BLaER1 treated with 17β-estradiol and CSF1 and Interleukin-3, amounts not matched to agents 10 nM and 100 nM (cell line): ENCODE data around the gene STK32C.

Source experiments
- H3K27ac ChIP-seq, 11 experiments: shearing (Covaris generic); formaldehyde crosslinking; 2 replicates each; pipeline ENCODE4 v1.8.1; 2022
- H3K27me3 ChIP-seq, 11 experiments: shearing (Covaris generic); formaldehyde crosslinking; 2 replicates each; pipeline ENCODE4 v1.8.1; 2022
- H3K36me3 ChIP-seq, 11 experiments: shearing (Covaris generic); formaldehyde crosslinking; 2 replicates each; pipeline ENCODE4 v1.8.1; 2022
- H3K4me1 ChIP-seq, 10 experiments: shearing (Covaris generic); formaldehyde crosslinking; 2 replicates each; pipeline ENCODE4 v1.8.1; 2022
- H3K4me2 ChIP-seq, 11 experiments: shearing (Covaris generic); formaldehyde crosslinking; 2 replicates each; pipeline ENCODE4 v1.8.1; 2022
- H3K4me3 ChIP-seq, 10 experiments: shearing (Covaris generic); formaldehyde crosslinking; 2 replicates each; pipeline ENCODE4 v1.8.1; 2022
- H3K9ac ChIP-seq, 11 experiments: shearing (Covaris generic); formaldehyde crosslinking; 2 replicates each; pipeline ENCODE4 v1.8.1; 2022
- H3K9me3 ChIP-seq, 11 experiments: shearing (Covaris generic); formaldehyde crosslinking; replicated peaks in 1 of 11; 2 replicates each; pipeline ENCODE4 v1.8.1; 2022
- H4K20me1 ChIP-seq, 11 experiments: shearing (Covaris generic); formaldehyde crosslinking; 2 replicates each; pipeline ENCODE4 v1.8.1; 2022
- Cebpa-rat ChIP-seq, 11 experiments: shearing (Covaris generic); IDR thresholded peaks; 2 replicates each; pipeline ENCODE4 v1.8.1; 2022

Gene STK32C

GRCh38 chr10:132175408-132175807 is 132.3 kb downstream of the STK32C start:
- Histone ChIP-seq H3K9ac (no peak overlapping the region), H3K4me1 (peaks cover 15 to 51% (median 42%) of the 10 kb centered on the region in 10 experiments; a peak in 19 of 20 replicates), H3K4me3 (no peak overlapping the region), H3K27me3 (peaks cover 5 to 45% (median 25%) of the 10 kb centered on the region in 11 experiments; a peak in 20 of 22 replicates), H3K27ac (no peak overlapping the region), H4K20me1 (peaks cover 0 to 26% (median 18%) of the 10 kb centered on the region in 11 experiments; a peak in 17 of 22 replicates), H3K36me3 (no peaks in the 10 kb centered on the region), H3K4me2 (peak overlapping the region in 7 of 11 experiments; percentile 23 to 67 (median 59); a peak in 9 of 22 replicates), H3K9me3 (no peaks in the 10 kb centered on the region; a peak in 1 of 22 replicates)
- no peak for TF ChIP-seq Cebpa-rat (IDR thresholded peaks at IDR 0.05)

GRCh38 chr10:132174237-132174636 is 133.5 kb downstream of the STK32C start:
- no peak for TF ChIP-seq Cebpa-rat (IDR thresholded peaks at IDR 0.05)
- H3K9me3 ChIP-seq, result no peaks in the 10 kb centered on the region; a peak in 1 of 22 replicates
- H3K4me2 ChIP-seq, result no peak overlapping the region
- peaks cover 5 to 52% (median 25%) of the 10 kb centered on the region in 11 experiments; a peak in 20 of 22 replicates for H3K27me3 ChIP-seq
- no peaks in the 10 kb centered on the region for H3K36me3 ChIP-seq
- no peak overlapping the region for H3K4me3 ChIP-seq
- no peak overlapping the region for H3K9ac ChIP-seq
- H4K20me1 ChIP-seq, result peaks cover 0 to 36% (median 21%) of the 10 kb centered on the region in 11 experiments; a peak in 17 of 22 replicates
- H3K4me1 ChIP-seq, result peaks cover 22 to 54% (median 47%) of the 10 kb centered on the region in 10 experiments; a peak in 19 of 20 replicates
- no peak overlapping the region for H3K27ac ChIP-seq

GRCh38 chr10:132173185-132173584 is 134.6 kb downstream of the STK32C start:
- Histone ChIP-seq H3K9ac (no peak overlapping the region), H4K20me1 (peaks cover 0 to 44% (median 21%) of the 10 kb centered on the region in 11 experiments; a peak in 17 of 22 replicates), H3K27ac (no peak overlapping the region), H3K27me3 (peaks cover 5 to 52% (median 25%) of the 10 kb centered on the region in 11 experiments; a peak in 20 of 22 replicates), H3K4me3 (no peak overlapping the region), H3K36me3 (no peaks in the 10 kb centered on the region), H3K4me2 (no peak overlapping the region), H3K4me1 (peaks cover 22 to 64% (median 50%) of the 10 kb centered on the region in 10 experiments; a peak in 19 of 20 replicates), H3K9me3 (no peaks in the 10 kb centered on the region; a peak in 1 of 22 replicates)
- no peak for TF ChIP-seq Cebpa-rat (IDR thresholded peaks at IDR 0.05)

GRCh38 chr10:132172091-132173066 is 135.4 kb downstream of the STK32C start:
- H3K4me2 ChIP-seq, result peak overlapping the region in 9 of 11 experiments; percentile 35 to 97 (median 83); a peak in 19 of 22 replicates
- H3K4me3 ChIP-seq, result no peak overlapping the region

GRCh38 chr10:132170561-132171361 is 137.0 kb downstream of the STK32C start:
- H3K9me3 ChIP-seq, result no peaks in the 10 kb centered on the region; a peak in 1 of 22 replicates
- H3K27ac ChIP-seq, result peak overlapping the region in 2 of 11 experiments; percentile 9 to 10; a peak in 3 of 22 replicates
- H3K27me3 ChIP-seq, result peaks cover under 1 to 42% (median 11%) of the 10 kb centered on the region in 11 experiments; a peak in 16 of 22 replicates
- H3K4me1 ChIP-seq, result peaks cover 36 to 76% (median 61%) of the 10 kb centered on the region in 10 experiments
- H3K4me2 ChIP-seq, result peak overlapping the region in 10 of 11 experiments; percentile 35 to 97 (median 80); a peak in 21 of 22 replicates
- H3K4me3 ChIP-seq, result peak overlapping the region in 1 of 10 experiments; percentile 11; a peak in 2 of 20 replicates
- H4K20me1 ChIP-seq, result peaks cover 0 to 34% (median 16%) of the 10 kb centered on the region in 11 experiments; a peak in 17 of 22 replicates
- peak overlapping the region in 3 of 11 experiments; percentile 29 to 35 (median 31); a peak in 2 of 22 replicates for H3K9ac ChIP-seq
- peak in 1 of 11 experiments; percentile 10; a peak in 1 of 22 replicates for TF ChIP-seq Cebpa-rat (IDR thresholded peaks at IDR 0.05)
- no peaks in the 10 kb centered on the region for H3K36me3 ChIP-seq

More at GRCh38 chr10:132172091-132173066, 135.4 kb downstream of the STK32C start:
- no peak for TF ChIP-seq Cebpa-rat (IDR thresholded peaks at IDR 0.05)
- Histone ChIP-seq H3K9ac (peak overlapping the region in 2 of 11 experiments; percentile 8 to 15; a peak in 1 of 22 replicates), H3K9me3 (no peaks in the 10 kb centered on the region; a peak in 1 of 22 replicates), H3K4me1 (peaks cover 22 to 70% (median 52%) of the 10 kb centered on the region in 10 experiments; a peak in 19 of 20 replicates), H3K27me3 (peaks cover 5 to 52% (median 25%) of the 10 kb centered on the region in 11 experiments; a peak in 20 of 22 replicates), H3K27ac (0 out of 22 replicates have a peak overlapping the region, but pooled peaks of 1 of the 11 experiments have one; percentile 18), H4K20me1 (peaks cover 0 to 44% (median 21%) of the 10 kb centered on the region in 11 experiments; a peak in 17 of 22 replicates), H3K36me3 (no peaks in the 10 kb centered on the region)

GRCh38 chr10:132169766-132170560 is 137.8 kb downstream of the STK32C start:
- H3K4me1 ChIP-seq, result peaks cover 40 to 77% (median 65%) of the 10 kb centered on the region in 10 experiments
- peaks cover 0 to 30% (median 16%) of the 10 kb centered on the region in 11 experiments; a peak in 17 of 22 replicates for H4K20me1 ChIP-seq
- H3K27me3 ChIP-seq, result peaks cover 0 to 42% (median 11%) of the 10 kb centered on the region in 11 experiments; a peak in 14 of 22 replicates
- H3K4me2 ChIP-seq, result peak overlapping the region; percentile 26 to 97 (median 77); a peak in 20 of 22 replicates
- H3K9ac ChIP-seq, result peak overlapping the region in 3 of 11 experiments; percentile 29 to 35 (median 31); a peak in 2 of 22 replicates
- H3K36me3 ChIP-seq, result no peaks in the 10 kb centered on the region
- H3K27ac ChIP-seq, result peak overlapping the region in 2 of 11 experiments; percentile 9 to 10; a peak in 3 of 22 replicates
- H3K9me3 ChIP-seq, result no peaks in the 10 kb centered on the region; a peak in 1 of 22 replicates
- TF ChIP-seq Cebpa-rat (IDR thresholded peaks at IDR 0.05), result no peak
- H3K4me3 ChIP-seq, result peak overlapping the region in 1 of 10 experiments; percentile 11; a peak in 1 of 20 replicates
